HG03457 (cell line): ENCODE measurements around the gene GPR153.

Source experiments
- ATAC-seq: cut with Tn5 transposase; IDR thresholded peaks from one replicate; pipeline ENCODE4 v1.9.1; 2021; ENCODE audit warnings: moderate number of reproducible peaks; ENCODE audit not compliant: unreplicated experiment

GPR153 gene

DNA sequence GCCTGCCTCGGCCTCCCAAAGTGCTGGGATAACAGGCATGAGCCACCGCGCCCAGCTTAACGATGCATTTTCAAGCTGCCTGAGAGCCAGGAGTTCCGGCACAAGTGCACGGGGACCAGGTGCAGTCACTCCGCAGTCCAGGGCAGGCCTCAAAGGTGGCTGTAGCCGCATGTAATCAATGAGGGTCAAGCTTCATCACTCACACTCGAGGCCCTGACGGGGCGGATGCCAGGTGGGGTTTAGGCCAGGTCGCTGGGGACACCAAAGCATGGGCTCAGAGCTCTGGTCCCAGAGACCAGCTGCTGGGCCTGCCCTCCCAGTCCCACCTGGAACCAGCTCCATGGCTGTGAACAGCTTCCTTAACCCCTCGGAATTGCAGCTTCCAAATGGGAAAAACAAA is 26.1 kb upstream of the GPR153 start:
- no peak for ATAC-seq

DNA sequence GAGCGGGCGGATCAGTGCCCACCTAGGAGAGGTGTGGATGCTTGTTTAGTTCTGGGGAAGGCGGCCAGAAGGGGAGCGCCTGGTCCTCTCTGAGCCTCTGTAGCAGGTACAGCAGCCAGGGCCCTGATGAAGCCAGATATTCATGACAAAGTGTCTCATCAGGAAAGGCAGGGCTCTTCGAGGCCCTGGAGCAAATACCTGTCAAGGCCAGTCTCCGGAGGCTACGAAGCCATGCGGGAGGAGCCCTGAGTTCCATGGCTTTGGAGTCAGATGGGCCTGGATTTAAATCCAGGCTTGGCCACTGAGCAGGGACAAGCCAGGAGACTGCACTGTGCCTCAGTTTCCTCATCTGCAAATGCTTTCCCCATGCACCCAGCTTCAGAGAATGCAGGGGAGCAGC is 25.4 kb upstream of the GPR153 start:
- ATAC-seq = no peak

- ATAC-seq = no peak
Measured at GRCh38 chr1:6285336-6285735, 24.4 kb upstream of the GPR153 start.

- ATAC-seq = no peak
Measured at GRCh38 chr1:6282577-6283270, 21.8 kb upstream of the GPR153 start.

- ATAC-seq = no peak
Measured at GRCh38 chr1:6281511-6282402, 20.9 kb upstream of the GPR153 start.

DNA sequence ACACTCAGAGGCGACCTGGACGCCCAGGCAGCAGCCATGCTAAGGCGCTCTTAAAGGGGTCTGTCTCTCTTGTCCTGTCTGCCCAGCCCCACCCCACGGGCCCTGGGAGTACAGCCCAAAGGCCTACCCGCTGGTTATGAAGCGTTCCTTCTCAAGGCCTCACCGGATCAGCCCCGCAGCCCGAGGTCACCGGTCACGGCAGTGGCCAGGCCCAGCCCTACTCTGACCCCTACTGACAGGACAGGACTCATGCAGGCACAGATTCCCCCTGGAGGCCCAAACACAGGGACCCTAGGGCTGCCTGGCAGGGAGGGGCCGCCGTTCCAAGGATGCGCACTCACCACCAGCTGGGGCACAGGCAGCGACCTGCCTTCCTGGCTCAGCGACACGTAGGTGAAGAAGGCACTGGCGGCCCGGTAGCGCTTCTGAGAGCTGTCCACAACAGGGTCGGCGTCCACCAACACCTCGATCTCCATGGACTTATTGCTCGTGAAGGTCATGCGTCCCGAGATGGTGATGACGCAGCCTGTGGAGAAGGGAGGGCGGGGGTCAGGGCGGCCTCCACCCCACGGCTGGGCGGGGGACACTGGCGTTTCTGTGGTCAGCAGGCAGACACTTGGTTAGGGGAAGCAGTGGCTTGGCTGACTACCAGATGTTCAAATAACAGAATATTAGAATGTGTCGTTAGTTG is 20.0 kb upstream of the GPR153 start:
- no peak for ATAC-seq

DNA sequence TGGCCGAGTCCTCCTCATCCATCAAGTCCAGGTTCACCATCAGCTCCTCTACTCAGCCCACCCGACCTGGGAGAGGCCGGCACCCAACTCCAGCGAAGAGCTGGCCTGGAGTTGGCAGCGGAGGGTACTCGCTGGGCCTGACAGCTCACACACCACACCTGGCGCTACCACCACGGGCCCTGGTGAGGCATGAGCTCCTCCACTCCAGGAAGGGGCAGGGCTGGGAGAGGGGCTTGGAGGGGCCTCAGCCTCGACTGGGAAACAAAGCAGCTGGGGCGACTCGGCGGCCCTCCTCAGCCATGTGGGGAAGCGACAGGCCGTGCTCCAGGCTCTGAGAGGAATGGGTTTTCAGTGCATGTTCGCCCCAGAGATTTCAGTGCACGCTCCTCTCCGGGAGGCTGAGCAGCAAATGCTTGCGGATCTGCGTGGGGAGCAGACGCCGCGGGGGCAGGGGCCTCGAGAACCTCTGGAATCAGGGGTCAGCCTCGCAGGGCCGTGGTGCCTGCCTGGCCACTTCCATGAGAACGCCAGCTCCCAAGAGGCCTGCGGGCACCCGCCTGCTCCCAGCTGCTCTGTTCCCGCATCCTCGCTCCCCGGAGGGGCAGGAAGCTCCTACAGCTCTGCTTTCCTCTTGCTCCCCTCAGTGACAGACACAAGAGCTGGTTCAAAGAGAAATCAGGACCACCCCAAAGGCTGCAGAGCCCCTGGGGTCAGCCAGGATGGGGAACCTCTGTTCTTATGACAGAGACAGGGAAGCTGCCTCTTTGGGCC is 18.9 kb upstream of the GPR153 start:
- no peak for ATAC-seq

DNA sequence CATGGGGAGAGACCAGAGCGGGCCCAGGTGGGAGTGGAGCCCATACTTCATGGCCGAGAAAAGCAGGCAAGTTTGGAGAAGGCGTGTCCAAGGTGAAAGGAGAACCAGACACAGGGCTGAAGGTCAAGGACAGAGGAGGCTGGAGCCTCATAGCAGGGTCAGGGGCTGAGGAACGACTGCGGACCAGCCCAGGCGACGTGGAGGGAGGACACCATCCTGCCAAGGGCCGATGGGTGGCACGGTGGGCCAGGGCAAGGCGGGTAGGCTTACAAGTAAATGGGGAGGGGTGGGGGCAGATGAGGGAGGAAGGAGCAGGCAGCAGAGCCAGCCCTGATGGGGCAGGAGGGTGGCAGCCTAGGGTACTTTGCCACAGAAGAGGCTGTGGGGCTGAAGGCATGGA is 18.2 kb upstream of the GPR153 start:
- no peak for ATAC-seq

GRCh38 chr1:6278263-6278662 is 17.4 kb upstream of the GPR153 start:
- ATAC-seq = no peak

DNA sequence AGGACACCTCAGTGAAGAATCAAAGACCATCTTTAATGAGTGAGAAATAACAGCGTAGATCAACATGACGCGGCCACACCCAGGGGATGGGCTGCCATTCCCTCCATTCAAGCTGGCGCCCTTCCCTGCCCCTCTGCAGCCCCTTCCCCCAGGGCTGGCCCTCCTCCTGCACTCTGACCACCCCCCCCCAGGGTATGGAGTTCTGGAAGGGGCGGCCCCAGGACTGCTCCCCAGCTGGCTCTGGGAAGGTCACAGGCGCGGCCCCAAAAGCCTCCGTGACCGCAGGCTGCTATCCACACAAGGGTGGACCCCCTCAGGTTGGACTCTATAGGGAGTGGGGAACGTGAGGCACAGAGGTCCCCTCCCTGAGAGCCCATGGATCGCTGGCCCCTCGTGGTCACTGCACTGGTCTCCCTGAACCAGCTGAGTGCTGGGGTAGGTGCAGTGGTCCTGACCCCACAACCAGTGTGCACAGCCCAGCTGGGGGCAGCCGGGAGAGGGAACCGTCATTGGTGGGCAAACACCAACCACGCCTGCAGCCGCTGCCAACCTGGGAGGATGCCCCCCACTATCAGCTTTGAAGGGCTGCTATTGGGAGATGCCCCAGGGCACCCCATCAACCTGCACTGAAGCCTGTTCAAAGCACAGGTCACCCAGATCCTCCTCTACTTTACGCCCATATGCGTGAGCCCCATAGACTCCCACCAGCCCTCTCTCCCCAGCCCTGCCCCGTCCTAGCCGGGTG is 16.1 kb upstream of the GPR153 start:
- ATAC-seq = no peak

- ATAC-seq = no peak
Measured at GRCh38 chr1:6275826-6276782, 15.2 kb upstream of the GPR153 start.

DNA sequence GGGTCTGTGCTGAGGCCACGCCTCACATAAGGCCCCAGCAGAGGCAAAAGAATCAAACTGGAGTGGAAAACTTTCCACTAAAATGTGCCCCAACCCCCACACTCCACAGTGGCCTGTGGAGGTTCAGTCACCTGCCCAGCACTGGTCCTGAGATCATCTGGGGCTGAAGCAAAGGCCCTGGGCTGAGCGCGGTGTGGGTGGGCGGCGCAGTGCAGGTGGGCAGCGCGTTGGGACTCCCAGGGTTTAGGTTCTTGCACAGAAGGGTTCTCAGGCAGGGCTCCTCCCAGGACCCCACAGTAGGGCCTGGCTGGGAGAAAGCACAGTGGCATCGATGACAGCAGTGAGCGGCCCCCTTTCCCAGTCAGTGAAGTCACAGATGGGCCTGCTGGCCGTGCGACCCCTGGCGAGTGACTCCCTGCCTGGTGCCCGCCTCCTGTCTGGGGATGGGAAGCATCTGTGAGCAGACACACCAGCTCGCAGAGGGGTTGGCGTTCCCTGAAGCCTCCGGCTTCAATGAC is 13.8 kb upstream of the GPR153 start:
- ATAC-seq = no peak

DNA sequence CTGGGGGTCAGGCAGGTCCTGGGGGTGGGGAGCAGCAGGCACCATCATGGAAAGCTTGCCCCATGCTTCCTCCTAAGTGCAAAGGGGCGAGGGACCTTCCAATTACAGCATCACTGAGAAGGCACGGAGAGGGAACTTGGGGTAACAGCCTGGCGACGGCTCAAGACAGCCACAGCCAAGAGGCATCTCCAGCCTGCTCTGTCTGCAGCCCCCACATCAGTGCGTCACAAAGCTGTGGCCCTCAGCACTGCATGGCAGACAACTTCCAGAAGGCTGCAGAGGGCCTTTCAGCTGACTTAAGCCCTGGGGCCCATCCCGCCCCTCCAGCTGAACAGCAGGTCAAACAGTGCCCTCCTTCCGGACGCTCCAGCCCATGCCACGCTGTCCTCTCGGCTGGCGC is 13.2 kb upstream of the GPR153 start:
- no peak for ATAC-seq

GRCh38 chr1:6273380-6273891 is 12.5 kb upstream of the GPR153 start:
- ATAC-seq = no peak

- no peak for ATAC-seq
Measured at GRCh38 chr1:6272868-6273267, 12.0 kb upstream of the GPR153 start.

DNA sequence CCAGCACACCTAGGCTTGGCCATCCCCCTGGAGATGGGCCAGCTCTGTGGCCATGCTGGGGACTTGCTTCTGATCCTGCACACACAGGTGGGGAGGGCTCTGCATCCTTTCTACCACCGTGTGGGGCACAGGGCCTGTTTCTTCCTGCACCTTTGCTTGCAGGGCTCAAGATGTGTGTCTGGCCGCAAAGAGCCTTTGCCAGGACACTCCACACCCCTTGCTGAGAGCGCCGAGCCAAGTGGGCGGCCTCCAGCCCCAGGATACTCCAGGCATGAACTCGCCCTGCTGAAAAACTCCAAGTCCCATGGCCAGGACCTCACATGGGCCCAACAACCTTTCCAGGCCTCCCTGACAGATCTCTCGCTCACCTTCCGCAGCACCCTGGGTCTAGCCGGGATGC is 11.6 kb upstream of the GPR153 start:
- no peak for ATAC-seq

DNA sequence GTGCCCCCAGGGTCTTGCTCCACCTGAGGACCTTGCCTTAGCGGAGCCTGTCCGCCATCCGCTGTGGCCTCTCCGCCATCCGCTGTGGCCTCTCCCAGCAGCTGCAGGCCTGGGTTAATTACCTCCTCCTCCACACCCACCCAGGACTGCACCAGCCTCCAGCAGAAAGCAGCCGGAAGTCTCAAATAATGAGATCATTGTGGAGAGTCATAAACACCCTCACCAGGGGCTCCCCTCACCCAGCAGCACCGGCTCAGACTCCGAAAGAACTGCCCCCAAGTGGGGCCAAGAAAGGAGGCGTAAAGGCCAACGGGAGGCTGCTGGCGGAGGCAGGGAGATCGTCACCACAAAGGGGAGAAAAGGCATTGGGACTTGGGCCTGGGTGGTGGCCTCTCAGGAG is 10.7 kb upstream of the GPR153 start:
- ATAC-seq = no peak

GRCh38 chr1:6271006-6271405 is 10.1 kb upstream of the GPR153 start:
- no peak for ATAC-seq

GRCh38 chr1:6270401-6270800 is 9.5 kb upstream of the GPR153 start:
- no peak for ATAC-seq
